ENCODE data around the gene LARP4B. TPM values are rescaled to one million over a fixed set of nuclear protein-coding genes. Genes with fewer than 3 reads are reported as not detected.

The LARP4B gene
- total RNA-seq, 2 experiments from 2014 or later: 33.1 to 40.2 TPM

DNA sequence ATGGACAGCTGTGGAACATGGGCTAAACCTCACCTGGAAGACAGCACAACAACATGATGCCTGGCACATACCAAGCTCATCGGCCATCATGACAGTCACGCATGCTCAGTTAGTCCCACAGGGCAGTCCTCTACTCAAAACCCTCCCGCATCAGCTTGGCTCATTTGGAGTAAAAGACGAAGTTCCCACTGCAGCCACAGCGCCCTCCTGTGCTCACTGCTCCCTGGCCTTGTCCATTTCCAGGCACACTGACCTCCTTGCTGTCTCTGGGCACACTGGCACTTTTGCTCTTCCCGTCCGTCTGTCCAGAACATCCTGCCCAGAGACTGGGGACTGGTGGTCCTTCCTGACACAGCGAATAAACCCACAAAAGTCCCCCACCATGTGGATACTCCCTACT is 66.2 kb downstream of the LARP4B start:
- CTCF ChIA-PET: interaction anchor here (0.6 kb wide), 1 partner anchor 52 kb away, joined by 3 read pairs; no protein-coding TSS in a partner anchor

DNA sequence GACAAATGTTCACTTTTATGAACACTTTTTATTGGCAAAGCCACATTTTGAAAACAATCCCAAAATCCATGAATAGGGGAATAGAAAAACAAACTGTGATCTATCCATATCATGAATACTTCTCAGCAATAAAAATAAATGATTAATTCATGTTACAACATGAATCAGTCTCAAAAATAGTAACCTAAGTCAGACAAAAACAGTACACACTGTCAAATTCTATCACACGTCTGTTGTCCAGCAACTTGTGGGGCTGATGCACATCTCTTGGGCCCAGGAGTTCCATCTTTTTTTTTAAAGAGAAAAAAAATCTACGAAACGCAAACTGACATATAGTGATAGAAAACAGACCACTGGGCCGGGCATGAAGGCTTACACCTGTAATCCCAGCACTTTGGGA is 71.0 kb downstream of the LARP4B start:
- ChIA-PET POLR2A (no interaction called here), CTCF (no interaction called here)
- TF ChIP-seq, protein P1, sequence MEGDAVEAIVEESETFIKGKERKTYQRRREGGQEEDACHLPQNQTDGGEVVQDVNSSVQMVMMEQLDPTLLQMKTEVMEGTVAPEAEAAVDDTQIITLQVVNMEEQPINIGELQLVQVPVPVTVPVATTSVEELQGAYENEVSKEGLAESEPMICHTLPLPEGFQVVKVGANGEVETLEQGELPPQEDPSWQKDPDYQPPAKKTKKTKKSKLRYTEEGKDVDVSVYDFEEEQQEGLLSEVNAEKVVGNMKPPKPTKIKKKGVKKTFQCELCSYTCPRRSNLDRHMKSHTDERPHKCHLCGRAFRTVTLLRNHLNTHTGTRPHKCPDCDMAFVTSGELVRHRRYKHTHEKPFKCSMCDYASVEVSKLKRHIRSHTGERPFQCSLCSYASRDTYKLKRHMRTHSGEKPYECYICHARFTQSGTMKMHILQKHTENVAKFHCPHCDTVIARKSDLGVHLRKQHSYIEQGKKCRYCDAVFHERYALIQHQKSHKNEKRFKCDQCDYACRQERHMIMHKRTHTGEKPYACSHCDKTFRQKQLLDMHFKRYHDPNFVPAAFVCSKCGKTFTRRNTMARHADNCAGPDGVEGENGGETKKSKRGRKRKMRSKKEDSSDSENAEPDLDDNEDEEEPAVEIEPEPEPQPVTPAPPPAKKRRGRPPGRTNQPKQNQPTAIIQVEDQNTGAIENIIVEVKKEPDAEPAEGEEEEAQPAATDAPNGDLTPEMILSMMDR (IDR thresholded peaks at IDR 0.05): no peak
- Mint-ChIP-seq H3K4me3 (no peak overlapping the region), H3K36me3 (ENCODE audit: low read depth) (peaks cover 98% of the 10 kb centered on the region), H3K27me3 (no peaks in the 10 kb centered on the region), H3K4me1 (ENCODE audit: low read depth) (peaks cover 34% of the 10 kb centered on the region), H3K27ac (no peak overlapping the region), H3K9me3 (no peaks in the 10 kb centered on the region)
- Histone ChIP-seq H3K4me3 (ENCODE audit: low read length) (no peak overlapping the region), H3K4me1 (ENCODE audit: insufficient read depth, low read length) (peaks cover 6% of the 10 kb centered on the region), H3K27ac (ENCODE audit: low read depth in 1 of 2, low read length in 2 of 2) (no peak overlapping the region), H3K9me3 (ENCODE audit: control insufficient read depth in 1 of 2, insufficient read depth in 1 of 2, low read length in 2 of 2) (no peaks in the 10 kb centered on the region), H3K27me3 (ENCODE audit: control insufficient read depth in 1 of 2, insufficient read depth in 2 of 2, low read length in 2 of 2) (no peaks in the 10 kb centered on the region), H3K36me3 (ENCODE audit: insufficient read depth, low read length) (peaks cover 52% of the 10 kb centered on the region)
- intact Hi-C loops (cut with DNase I, micrococcal nuclease): no loop called here
- ATAC-seq (ENCODE audit: poor library complexity) (no peak), DNase-seq (no peak)

More for the DNA sequence above, 66.2 kb downstream of the LARP4B start:
- DNase-seq (no peak), ATAC-seq (ENCODE audit: poor library complexity) (no peak)
- no peaks in the 10 kb centered on the region for H3K9me3 Mint-ChIP-seq
- no peak overlapping the region for H3K4me3 Mint-ChIP-seq
- Histone ChIP-seq H3K27me3 (ENCODE audit: control insufficient read depth in 1 of 2, insufficient read depth in 2 of 2, low read length in 2 of 2) (no peaks in the 10 kb centered on the region), H3K4me3 (ENCODE audit: low read length) (no peak overlapping the region), H3K27ac (ENCODE audit: low read depth in 1 of 2, low read length in 2 of 2) (no peak overlapping the region), H3K36me3 (ENCODE audit: insufficient read depth, low read length) (peaks cover 48% of the 10 kb centered on the region), H3K4me1 (ENCODE audit: insufficient read depth, low read length) (no peaks in the 10 kb centered on the region), H3K9me3 (ENCODE audit: control insufficient read depth in 1 of 2, insufficient read depth in 1 of 2, low read length in 2 of 2) (no peaks in the 10 kb centered on the region)
- H3K27me3 Mint-ChIP-seq: no peaks in the 10 kb centered on the region
- intact Hi-C loops (cut with DNase I, micrococcal nuclease): no loop called here
- H3K4me1 Mint-ChIP-seq (ENCODE audit: low read depth): peaks cover 25% of the 10 kb centered on the region
- TF ChIP-seq, protein P1 (IDR thresholded peaks at IDR 0.05): no peak
- POLR2A ChIA-PET: no interaction called here
- no peak overlapping the region for H3K27ac Mint-ChIP-seq
- H3K36me3 Mint-ChIP-seq (ENCODE audit: low read depth): peaks cover 81% of the 10 kb centered on the region

DNA sequence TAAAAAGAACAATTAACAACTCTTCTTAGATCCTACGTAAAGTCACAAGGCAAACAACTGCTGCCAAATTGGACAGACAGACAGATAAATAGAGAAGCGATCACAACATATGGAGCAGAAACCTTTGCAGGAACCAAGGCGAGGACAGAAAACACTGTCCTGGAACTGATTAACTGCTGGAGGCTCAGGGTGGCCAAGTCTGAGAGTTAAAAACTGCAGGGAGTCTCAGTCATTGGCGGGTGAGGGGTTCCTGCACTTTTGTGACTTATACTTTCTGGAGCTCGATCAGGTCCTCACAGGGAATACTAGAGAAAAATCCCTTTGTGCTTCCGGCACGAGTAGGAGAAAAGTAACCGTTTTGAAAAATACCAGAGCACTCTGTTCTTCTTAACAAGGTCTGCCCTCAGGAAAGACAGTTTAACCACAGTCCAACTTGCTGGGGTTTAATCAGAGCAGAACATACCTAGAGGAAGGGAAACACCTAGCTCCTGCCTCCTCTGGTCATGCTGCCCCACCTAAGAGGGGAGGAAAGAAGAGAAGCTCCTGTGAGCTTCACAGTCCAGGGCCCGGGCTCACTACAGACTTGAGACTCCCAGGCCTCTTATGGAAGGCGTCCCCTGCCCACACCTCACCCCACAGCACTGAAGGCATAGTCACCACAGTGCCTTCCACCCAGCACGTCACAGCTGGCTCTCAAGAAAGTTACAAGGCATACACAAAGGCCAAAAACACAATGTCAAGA is 74.9 kb downstream of the LARP4B start:
- DNase-seq (no peak), ATAC-seq (ENCODE audit: poor library complexity) (no peak)
- Histone ChIP-seq H3K4me3 (ENCODE audit: low read length) (no peak overlapping the region), H3K36me3 (ENCODE audit: insufficient read depth, low read length) (peaks cover 44% of the 10 kb centered on the region), H3K4me1 (ENCODE audit: insufficient read depth, low read length) (peaks cover 6% of the 10 kb centered on the region), H3K27ac (ENCODE audit: low read depth in 1 of 2, low read length in 2 of 2) (no peak overlapping the region), H3K27me3 (ENCODE audit: control insufficient read depth in 1 of 2, insufficient read depth in 2 of 2, low read length in 2 of 2) (no peaks in the 10 kb centered on the region), H3K9me3 (ENCODE audit: control insufficient read depth in 1 of 2, insufficient read depth in 1 of 2, low read length in 2 of 2) (peaks cover 0 to 3% of the 10 kb centered on the region in 2 experiments)
- peaks cover 96% of the 10 kb centered on the region for H3K36me3 Mint-ChIP-seq (ENCODE audit: low read depth)
- no peak overlapping the region for H3K4me3 Mint-ChIP-seq
- H3K27ac Mint-ChIP-seq: peak overlapping the region; percentile 47
- no peaks in the 10 kb centered on the region for H3K27me3 Mint-ChIP-seq
- H3K9me3 Mint-ChIP-seq: no peaks in the 10 kb centered on the region
- ChIA-PET CTCF (no interaction called here), POLR2A (no interaction called here)
- intact Hi-C loops (cut with DNase I, micrococcal nuclease): no loop called here
- TF ChIP-seq, protein P1 (IDR thresholded peaks at IDR 0.05): no peak
- peaks cover 54% of the 10 kb centered on the region for H3K4me1 Mint-ChIP-seq (ENCODE audit: low read depth)

Data from CD4-positive, alpha-beta T cell (primary cell).